ENCODE measurements around the gene PLCH1. TPM values are rescaled to one million over a fixed set of nuclear protein-coding genes. Genes with fewer than 3 reads are reported as not detected.

PLCH1 gene
- total RNA-seq, 1 experiment from 2014 or later = 3.8 TPM

DNA sequence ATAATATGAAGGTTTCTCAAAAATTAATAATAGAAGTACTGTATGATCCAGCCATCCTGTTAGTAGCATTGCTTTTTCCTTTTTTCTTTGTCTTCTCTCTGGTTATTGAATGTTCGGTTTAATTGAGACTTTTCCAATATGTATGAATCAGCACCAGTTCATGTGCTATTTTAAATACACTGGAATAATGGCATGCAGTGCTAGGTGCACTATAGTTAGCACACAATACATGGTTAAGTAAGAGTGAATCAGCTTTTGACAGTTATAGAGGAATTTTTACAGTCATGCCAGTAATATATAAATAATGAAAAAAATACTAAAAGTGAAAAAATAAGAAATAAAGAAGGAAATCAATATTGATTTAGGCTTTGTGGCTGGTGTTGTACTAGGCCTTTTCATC lies 337.5 kb downstream of the PLCH1 start:
- ATAC-seq = no peak
- BruUV-seq (replicated peaks) = no TSS peak

More for the DNA sequence above, 337.5 kb downstream of the PLCH1 start:
- POLR2A ChIA-PET = no interaction called here
- Histone ChIP-seq H3K9ac (ENCODE audit: low read length) (no peak overlapping the region), H3K4me1 (ENCODE audit: control insufficient read depth in 1 of 2, insufficient read depth in 2 of 2, low read length in 2 of 2) (no peaks in the 10 kb centered on the region), H3K27me3 (ENCODE audit: insufficient read depth, low read length) (no peaks in the 10 kb centered on the region), H3K9me3 (ENCODE audit: control insufficient read depth in 1 of 2, insufficient read depth in 1 of 2, low read depth in 1 of 2, low read length in 2 of 2) (no peaks in the 10 kb centered on the region), H3K4me2 (ENCODE audit: low read length) (no peak overlapping the region), H3K79me2 (ENCODE audit: insufficient read depth, low read length) (no peaks in the 10 kb centered on the region), H3K36me3 (ENCODE audit: control insufficient read depth in 1 of 2, insufficient read depth in 2 of 2, low read length in 2 of 2) (no peaks in the 10 kb centered on the region), H3K27ac (ENCODE audit: low read depth, low read length) (no peak overlapping the region), H4K20me1 (ENCODE audit: insufficient read depth) (no peaks in the 10 kb centered on the region), H3K9me2 (ENCODE audit: insufficient read depth) (no peaks in the 10 kb centered on the region), H3K4me3 (replicated peaks in 1 of 2; ENCODE audit: low read depth in 1 of 2, low read length in 2 of 2) (no peak overlapping the region), H2AFZ (ENCODE audit: low read depth, low read length, poor library complexity, severe bottlenecking) (no peak overlapping the region)
- CTCF ChIA-PET = no interaction called here
- no peak for TF ChIP-seq EZH2phosphoT487 (IDR thresholded peaks at IDR 0.05; ENCODE audit: borderline replicate concordance)
- no peak for TF ChIP-seq ZFX (IDR thresholded peaks at IDR 0.05)
- TF ChIP-seq, protein P1, sequence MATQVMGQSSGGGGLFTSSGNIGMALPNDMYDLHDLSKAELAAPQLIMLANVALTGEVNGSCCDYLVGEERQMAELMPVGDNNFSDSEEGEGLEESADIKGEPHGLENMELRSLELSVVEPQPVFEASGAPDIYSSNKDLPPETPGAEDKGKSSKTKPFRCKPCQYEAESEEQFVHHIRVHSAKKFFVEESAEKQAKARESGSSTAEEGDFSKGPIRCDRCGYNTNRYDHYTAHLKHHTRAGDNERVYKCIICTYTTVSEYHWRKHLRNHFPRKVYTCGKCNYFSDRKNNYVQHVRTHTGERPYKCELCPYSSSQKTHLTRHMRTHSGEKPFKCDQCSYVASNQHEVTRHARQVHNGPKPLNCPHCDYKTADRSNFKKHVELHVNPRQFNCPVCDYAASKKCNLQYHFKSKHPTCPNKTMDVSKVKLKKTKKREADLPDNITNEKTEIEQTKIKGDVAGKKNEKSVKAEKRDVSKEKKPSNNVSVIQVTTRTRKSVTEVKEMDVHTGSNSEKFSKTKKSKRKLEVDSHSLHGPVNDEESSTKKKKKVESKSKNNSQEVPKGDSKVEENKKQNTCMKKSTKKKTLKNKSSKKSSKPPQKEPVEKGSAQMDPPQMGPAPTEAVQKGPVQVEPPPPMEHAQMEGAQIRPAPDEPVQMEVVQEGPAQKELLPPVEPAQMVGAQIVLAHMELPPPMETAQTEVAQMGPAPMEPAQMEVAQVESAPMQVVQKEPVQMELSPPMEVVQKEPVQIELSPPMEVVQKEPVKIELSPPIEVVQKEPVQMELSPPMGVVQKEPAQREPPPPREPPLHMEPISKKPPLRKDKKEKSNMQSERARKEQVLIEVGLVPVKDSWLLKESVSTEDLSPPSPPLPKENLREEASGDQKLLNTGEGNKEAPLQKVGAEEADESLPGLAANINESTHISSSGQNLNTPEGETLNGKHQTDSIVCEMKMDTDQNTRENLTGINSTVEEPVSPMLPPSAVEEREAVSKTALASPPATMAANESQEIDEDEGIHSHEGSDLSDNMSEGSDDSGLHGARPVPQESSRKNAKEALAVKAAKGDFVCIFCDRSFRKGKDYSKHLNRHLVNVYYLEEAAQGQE (IDR thresholded peaks at IDR 0.05; ENCODE audit: low read depth) = no peak
- no peak for TF ChIP-seq POLR2A (IDR thresholded peaks at IDR 0.05; ENCODE audit: borderline replicate concordance, extremely low read depth, insufficient read depth, insufficient read length)
- TF ChIP-seq RAD21 (IDR thresholded peaks at IDR 0.05; ENCODE audit: low read depth) = no peak
- no peak for TF ChIP-seq EZH2 (IDR thresholded peaks at IDR 0.05)
- no peak for TF ChIP-seq YY1 (IDR thresholded peaks at IDR 0.05; ENCODE audit: extremely low read depth, insufficient replicate concordance, low read depth, low read length)
- no peak for TF ChIP-seq TCF7L2 (IDR thresholded peaks at IDR 0.05; ENCODE audit: borderline replicate concordance, extremely low read depth, insufficient read depth, insufficient read length)
- no peak for TF ChIP-seq SP1 (IDR thresholded peaks at IDR 0.05; ENCODE audit: low read depth)
- no peak for TF ChIP-seq EGR1 (IDR thresholded peaks at IDR 0.05; ENCODE audit: low read depth)
- no peak for TF ChIP-seq POLR2AphosphoS5 (IDR thresholded peaks at IDR 0.05; ENCODE audit: low read depth, low read length)
- TF ChIP-seq CEBPB (IDR thresholded peaks at IDR 0.05; ENCODE audit: low read depth) = no peak
- no peak for TF ChIP-seq SIN3A (IDR thresholded peaks at IDR 0.05; ENCODE audit: low read depth)
- TF ChIP-seq SRF (IDR thresholded peaks at IDR 0.05; ENCODE audit: low read depth) = no peak
- TF ChIP-seq, protein P2, sequence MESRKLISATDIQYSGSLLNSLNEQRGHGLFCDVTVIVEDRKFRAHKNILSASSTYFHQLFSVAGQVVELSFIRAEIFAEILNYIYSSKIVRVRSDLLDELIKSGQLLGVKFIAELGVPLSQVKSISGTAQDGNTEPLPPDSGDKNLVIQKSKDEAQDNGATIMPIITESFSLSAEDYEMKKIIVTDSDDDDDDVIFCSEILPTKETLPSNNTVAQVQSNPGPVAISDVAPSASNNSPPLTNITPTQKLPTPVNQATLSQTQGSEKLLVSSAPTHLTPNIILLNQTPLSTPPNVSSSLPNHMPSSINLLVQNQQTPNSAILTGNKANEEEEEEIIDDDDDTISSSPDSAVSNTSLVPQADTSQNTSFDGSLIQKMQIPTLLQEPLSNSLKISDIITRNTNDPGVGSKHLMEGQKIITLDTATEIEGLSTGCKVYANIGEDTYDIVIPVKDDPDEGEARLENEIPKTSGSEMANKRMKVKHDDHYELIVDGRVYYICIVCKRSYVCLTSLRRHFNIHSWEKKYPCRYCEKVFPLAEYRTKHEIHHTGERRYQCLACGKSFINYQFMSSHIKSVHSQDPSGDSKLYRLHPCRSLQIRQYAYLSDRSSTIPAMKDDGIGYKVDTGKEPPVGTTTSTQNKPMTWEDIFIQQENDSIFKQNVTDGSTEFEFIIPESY (IDR thresholded peaks at IDR 0.05; ENCODE audit: extremely low read depth, insufficient replicate concordance, low read length) = no peak
- TF ChIP-seq ELF1 (IDR thresholded peaks at IDR 0.05; ENCODE audit: borderline replicate concordance, low read depth) = no peak
- TF ChIP-seq, protein P3, sequence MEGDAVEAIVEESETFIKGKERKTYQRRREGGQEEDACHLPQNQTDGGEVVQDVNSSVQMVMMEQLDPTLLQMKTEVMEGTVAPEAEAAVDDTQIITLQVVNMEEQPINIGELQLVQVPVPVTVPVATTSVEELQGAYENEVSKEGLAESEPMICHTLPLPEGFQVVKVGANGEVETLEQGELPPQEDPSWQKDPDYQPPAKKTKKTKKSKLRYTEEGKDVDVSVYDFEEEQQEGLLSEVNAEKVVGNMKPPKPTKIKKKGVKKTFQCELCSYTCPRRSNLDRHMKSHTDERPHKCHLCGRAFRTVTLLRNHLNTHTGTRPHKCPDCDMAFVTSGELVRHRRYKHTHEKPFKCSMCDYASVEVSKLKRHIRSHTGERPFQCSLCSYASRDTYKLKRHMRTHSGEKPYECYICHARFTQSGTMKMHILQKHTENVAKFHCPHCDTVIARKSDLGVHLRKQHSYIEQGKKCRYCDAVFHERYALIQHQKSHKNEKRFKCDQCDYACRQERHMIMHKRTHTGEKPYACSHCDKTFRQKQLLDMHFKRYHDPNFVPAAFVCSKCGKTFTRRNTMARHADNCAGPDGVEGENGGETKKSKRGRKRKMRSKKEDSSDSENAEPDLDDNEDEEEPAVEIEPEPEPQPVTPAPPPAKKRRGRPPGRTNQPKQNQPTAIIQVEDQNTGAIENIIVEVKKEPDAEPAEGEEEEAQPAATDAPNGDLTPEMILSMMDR (IDR thresholded peaks at IDR 0.05 in 2 of 3, conservative IDR thresholded peaks at IDR 0.05 in 1 of 3; ENCODE audit: borderline replicate concordance in 1 of 3, insufficient read depth in 1 of 3, low read depth in 2 of 3, low read length in 2 of 3) = no peak
- no peak for DNase-seq (ENCODE audit: low read depth, low spot score)
- intact Hi-C loops (cut with micrococcal nuclease) = no loop called here
- RAD21 ChIA-PET (ENCODE audit: low non-redundant PET in 1 of 2, low total read pairs in 2 of 2, uncharacterized antibody in 2 of 2, unreplicated experiment in 2 of 2) = no interaction called here
